Astrocyte (in vitro differentiated cells and primary cell): Measurements from ENCODE around the gene PAK2.

Experiments used
- CTCF ChIP-seq: IDR thresholded peaks from 2 replicates; pipeline ENCODE4 v1.5.1; 2011; ENCODE audit warnings: low read depth, mild to moderate bottlenecking, inconsistent platforms, low read length, moderate library complexity; ENCODE audit not compliant: insufficient read depth
- EZH2 ChIP-seq: IDR thresholded peaks from 2 replicates; pipeline ENCODE4 v1.6.1; 2012; ENCODE audit warnings: mild to moderate bottlenecking, low read length, inconsistent platforms; ENCODE audit not compliant: insufficient read depth

GRCh38 chr3:196790636-196791035, 51.0 kb downstream of the PAK2 start:
- TF ChIP-seq CTCF: no peak
- TF ChIP-seq EZH2: no peak
